Effector CD8-positive, alpha-beta T cell (primary cell): ENCODE measurements around the gene ZNF628.

Source experiments
- DNase-seq: peaks from one replicate; lab custom pipeline; 2025; lab: John Stamatoyannopoulos, UW

The ZNF628 gene

GRCh38 chr19:55465460-55466240 is 10.8 kb upstream of the ZNF628 start:
- no peak for DNase-seq

- DNase-seq = no peak
Measured at GRCh38 chr19:55466241-55466614, 10.2 kb upstream of the ZNF628 start.

- DNase-seq = peak; percentile 61
Measured at GRCh38 chr19:55467236-55468053, 9.0 kb upstream of the ZNF628 start.

- DNase-seq = no peak
Measured at GRCh38 chr19:55468054-55468393, 8.4 kb upstream of the ZNF628 start.

GRCh38 chr19:55471266-55471665 is 5.2 kb upstream of the ZNF628 start:
- no peak for DNase-seq

- no peak for DNase-seq
Measured at GRCh38 chr19:55472463-55472862, 4.0 kb upstream of the ZNF628 start.

- no peak for DNase-seq
Measured at GRCh38 chr19:55473225-55474012, 3.0 kb upstream of the ZNF628 start.

GRCh38 chr19:55474269-55475265 is 1.9 kb upstream of the ZNF628 start:
- DNase-seq = no peak

- DNase-seq = no peak
Measured at GRCh38 chr19:55477905-55478304, 1.5 kb downstream of the ZNF628 start.

- no peak for DNase-seq
Measured at GRCh38 chr19:55478364-55478763, 1.9 kb downstream of the ZNF628 start.

GRCh38 chr19:55479045-55479444 is 2.6 kb downstream of the ZNF628 start:
- no peak for DNase-seq

- DNase-seq = no peak
Measured at GRCh38 chr19:55479451-55480230, 3.2 kb downstream of the ZNF628 start.

- no peak for DNase-seq
Measured at GRCh38 chr19:55481148-55481793, 4.9 kb downstream of the ZNF628 start.

GRCh38 chr19:55481794-55482155 is 5.4 kb downstream of the ZNF628 start:
- DNase-seq = no peak

GRCh38 chr19:55482156-55482961 is 5.9 kb downstream of the ZNF628 start:
- no peak for DNase-seq

- DNase-seq = no peak
Measured at GRCh38 chr19:55482967-55483705, 6.7 kb downstream of the ZNF628 start.

GRCh38 chr19:55483706-55484592 is 7.5 kb downstream of the ZNF628 start:
- DNase-seq = no peak
